ENCODE results near the gene PCDHGB1. TPM values are rescaled to one million over a fixed set of nuclear protein-coding genes. Genes with fewer than 3 reads are reported as not detected.

The PCDHGB1 gene
- total RNA-seq, 2 experiments from 2014 or later: not detected

DNA sequence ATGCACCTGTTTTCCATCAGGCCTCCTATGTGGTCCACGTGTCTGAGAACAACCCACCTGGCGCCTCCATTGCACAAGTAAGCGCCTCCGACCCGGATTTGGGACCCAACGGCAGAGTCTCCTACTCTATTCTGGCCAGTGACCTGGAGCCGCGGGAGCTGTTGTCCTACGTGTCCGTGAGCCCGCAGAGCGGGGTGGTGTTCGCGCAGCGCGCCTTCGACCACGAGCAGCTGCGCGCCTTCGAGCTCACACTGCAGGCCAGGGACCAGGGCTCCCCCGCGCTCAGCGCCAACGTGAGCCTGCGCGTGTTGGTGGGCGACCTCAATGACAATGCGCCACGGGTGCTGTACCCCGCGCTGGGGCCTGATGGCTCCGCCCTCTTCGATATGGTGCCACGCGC lies 1.7 kb downstream of the PCDHGB1 start:
- H3K27me3 Mint-ChIP-seq (ENCODE audit: low read depth): peaks cover 24% of the 10 kb centered on the region
- no peaks in the 10 kb centered on the region for H3K4me1 Mint-ChIP-seq (ENCODE audit: low read depth)

DNA sequence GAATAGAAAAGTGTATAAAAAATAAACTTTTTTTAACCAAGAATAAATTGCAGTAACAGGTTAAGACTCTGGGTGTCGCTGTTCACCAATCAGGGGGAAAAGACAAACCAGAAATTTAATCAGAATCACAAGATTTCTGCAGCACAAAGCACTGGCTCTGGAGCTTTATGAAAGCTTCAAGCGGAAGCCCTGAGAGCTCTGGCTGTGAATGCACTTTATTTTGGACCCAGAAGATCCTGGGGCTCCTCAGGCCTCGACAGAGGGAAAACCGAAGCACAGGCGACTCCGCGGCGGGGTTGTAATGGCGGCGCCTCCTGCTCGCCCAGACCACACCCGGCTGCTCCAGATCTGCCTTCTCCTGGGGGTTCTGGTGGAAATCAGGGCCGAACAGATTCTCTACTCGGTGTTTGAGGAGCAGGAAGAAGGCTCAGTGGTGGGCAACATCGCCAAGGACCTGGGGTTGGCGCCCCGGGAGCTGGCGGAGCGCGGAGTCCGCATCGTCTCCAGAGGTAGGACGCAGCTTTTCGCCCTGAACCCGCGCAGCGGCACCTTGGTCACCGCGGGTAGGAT lies 5.1 kb downstream of the PCDHGB1 start, which contains the start of gene PCDHGA4:
Gene PCDHGA4, plus strand, starts transcription at position 122 of the 570 bp plus-strand sequence. Its CDS starts 87 bp downstream, at position 209.
- no peak within 1 kb of the TSS for H3K4me3 Mint-ChIP-seq
- CTCF ChIA-PET: interaction anchor here (1.0 to 2.0 kb wide), 7 partner anchors 22 to 523 kb away, joined by 3 to 11 read pairs (median 4); partner anchors contain the start of genes PCDHGA10 and TAF7
- DNase-seq (no peak), ATAC-seq (no peak)
- H3K27me3 Mint-ChIP-seq (ENCODE audit: low read depth): peaks cover 31% of the 10 kb centered on the region
- H3K9me3 Mint-ChIP-seq (ENCODE audit: insufficient read depth): peaks cover 6% of the 10 kb centered on the region
- POLR2A ChIA-PET: no interaction called here
- peaks cover 2% of the 10 kb centered on the region for H3K4me1 Mint-ChIP-seq (ENCODE audit: low read depth)
- no peak within 1 kb of the TSS for H3K27ac Mint-ChIP-seq
- H3K36me3 Mint-ChIP-seq (ENCODE audit: low read depth): no peaks in the 10 kb centered on the region

More for the DNA sequence above, 1.7 kb downstream of the PCDHGB1 start:
- H3K27ac Mint-ChIP-seq: no peak overlapping the region
- no peak overlapping the region for H3K4me3 Mint-ChIP-seq
- DNase-seq (no peak), ATAC-seq (no peak)
- no peaks in the 10 kb centered on the region for H3K36me3 Mint-ChIP-seq (ENCODE audit: low read depth)
- ChIA-PET POLR2A (no interaction called here), CTCF (interaction anchor here (2.7 kb wide), 1 partner anchor 8 kb away, joined by 8 read pairs; the partner anchor contains the start of gene PCDHGB2)
- H3K9me3 Mint-ChIP-seq (ENCODE audit: insufficient read depth): peaks cover 5% of the 10 kb centered on the region

DNA sequence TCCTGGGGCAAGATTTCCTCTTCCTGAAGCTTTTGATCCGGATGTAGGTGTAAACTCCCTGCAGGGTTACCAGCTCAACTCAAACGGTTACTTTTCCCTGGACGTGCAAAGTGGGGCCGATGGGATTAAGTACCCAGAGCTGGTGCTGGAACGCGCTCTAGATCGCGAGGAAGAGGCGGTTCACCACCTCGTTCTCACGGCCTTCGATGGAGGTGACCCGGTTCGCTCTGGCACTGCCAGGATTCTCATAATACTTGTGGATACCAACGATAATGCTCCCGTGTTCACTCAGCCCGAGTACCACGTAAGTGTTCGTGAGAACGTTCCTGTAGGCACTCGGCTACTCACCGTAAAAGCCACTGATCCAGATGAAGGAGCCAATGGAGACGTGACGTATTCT lies 5.7 kb downstream of the PCDHGB1 start:
- Mint-ChIP-seq H3K36me3 (ENCODE audit: low read depth) (peaks cover 5% of the 10 kb centered on the region), H3K27me3 (ENCODE audit: low read depth) (peaks cover 28% of the 10 kb centered on the region), H3K4me3 (no peak overlapping the region), H3K9me3 (ENCODE audit: insufficient read depth) (peaks cover 12% of the 10 kb centered on the region), H3K4me1 (ENCODE audit: low read depth) (peaks cover 2% of the 10 kb centered on the region), H3K27ac (no peak overlapping the region)
- no peak for DNase-seq
- CTCF ChIA-PET: interaction anchor here (1.1 to 2.0 kb wide), 6 partner anchors 22 to 208 kb away, joined by 4 to 11 read pairs (median 4); partner anchors contain the start of genes PCDHGA10 and TAF7
- POLR2A ChIA-PET: no interaction called here
- no peak for ATAC-seq

DNA sequence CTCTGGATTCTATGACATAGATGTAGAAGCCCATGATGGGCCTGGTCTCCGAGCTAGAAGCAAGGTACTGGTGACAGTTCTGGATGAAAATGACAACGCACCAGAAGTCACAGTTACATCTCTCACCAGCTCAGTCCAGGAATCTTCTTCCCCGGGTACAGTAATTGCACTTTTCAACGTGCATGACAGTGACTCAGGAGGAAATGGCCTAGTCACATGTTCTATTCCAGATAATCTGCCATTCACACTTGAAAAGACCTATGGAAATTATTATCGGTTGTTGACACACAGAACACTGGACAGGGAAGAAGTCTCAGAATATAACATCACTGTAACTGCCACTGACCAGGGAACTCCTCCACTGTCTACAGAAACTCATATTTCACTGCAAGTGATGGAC lies 6.2 kb downstream of the PCDHGB1 start:
- Mint-ChIP-seq H3K27me3 (ENCODE audit: low read depth) (peaks cover 31% of the 10 kb centered on the region), H3K36me3 (ENCODE audit: low read depth) (peaks cover 10% of the 10 kb centered on the region), H3K4me1 (ENCODE audit: low read depth) (peaks cover 2% of the 10 kb centered on the region), H3K9me3 (ENCODE audit: insufficient read depth) (peaks cover 17% of the 10 kb centered on the region), H3K27ac (no peak overlapping the region), H3K4me3 (no peak overlapping the region)
- ChIA-PET CTCF (interaction anchor here (1.1 to 2.0 kb wide), 4 partner anchors 23 to 208 kb away, joined by 4 to 11 read pairs (median 6); partner anchors contain the start of gene TAF7), POLR2A (no interaction called here)
- DNase-seq: no peak
- ATAC-seq: no peak

DNA sequence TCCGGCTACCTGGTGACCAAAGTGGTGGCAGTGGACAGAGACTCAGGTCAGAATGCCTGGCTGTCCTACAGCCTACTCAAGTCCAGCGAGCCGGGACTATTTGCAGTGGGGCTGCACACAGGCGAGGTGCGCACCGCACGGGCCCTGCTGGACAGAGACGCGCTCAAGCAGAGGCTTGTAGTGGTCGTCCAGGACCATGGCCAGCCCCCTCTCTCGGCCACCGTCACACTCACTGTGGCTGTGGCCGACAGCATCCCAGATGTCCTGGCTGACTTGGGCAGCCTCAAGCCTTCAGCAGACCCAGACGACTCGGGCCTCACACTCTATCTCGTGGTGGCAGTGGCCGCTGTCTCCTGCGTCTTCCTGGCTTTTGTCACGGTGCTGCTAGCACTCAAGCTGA lies 7.1 kb downstream of the PCDHGB1 start:
- ChIA-PET CTCF (no interaction called here), POLR2A (no interaction called here)
- DNase-seq (no peak), ATAC-seq (no peak)
- H3K4me1 Mint-ChIP-seq (ENCODE audit: low read depth): peaks cover 2% of the 10 kb centered on the region
- peaks cover 22% of the 10 kb centered on the region for H3K9me3 Mint-ChIP-seq (ENCODE audit: insufficient read depth)
- no peak overlapping the region for H3K27ac Mint-ChIP-seq
- peaks cover 13% of the 10 kb centered on the region for H3K36me3 Mint-ChIP-seq (ENCODE audit: low read depth)
- H3K27me3 Mint-ChIP-seq (ENCODE audit: low read depth): peaks cover 30% of the 10 kb centered on the region
- H3K4me3 Mint-ChIP-seq: no peak overlapping the region

DNA sequence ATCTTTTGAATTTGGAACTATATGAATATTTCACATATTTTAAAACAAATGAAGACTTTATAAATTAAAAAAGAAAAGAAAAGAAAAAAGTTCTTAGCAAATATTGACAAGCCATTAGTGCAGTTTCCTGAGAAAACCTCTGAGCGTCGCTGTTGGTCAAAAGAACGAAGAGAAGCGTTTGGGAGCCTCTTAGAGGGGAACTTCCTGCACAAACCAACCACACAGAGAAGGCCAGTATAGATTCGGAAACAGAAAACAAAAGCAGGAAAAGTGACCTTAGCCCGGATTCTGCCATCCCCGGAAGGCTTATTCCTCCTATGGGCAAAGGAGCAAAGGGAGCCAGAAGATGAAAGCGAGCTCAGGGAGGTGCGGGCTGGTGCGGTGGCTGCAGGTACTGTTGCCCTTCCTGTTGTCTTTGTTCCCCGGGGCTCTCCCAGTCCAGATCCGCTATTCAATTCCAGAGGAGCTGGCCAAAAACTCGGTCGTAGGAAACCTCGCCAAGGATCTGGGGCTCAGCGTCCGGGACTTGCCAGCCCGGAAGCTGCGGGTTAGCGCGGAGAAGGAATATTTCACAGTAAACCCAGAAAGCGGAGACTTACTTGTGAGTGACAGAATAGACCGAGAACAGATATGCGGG lies 10.0 kb downstream of the PCDHGB1 start, which contains the start of gene PCDHGB2:
Gene PCDHGB2, plus strand, starts transcription at position 205 of the 637 bp plus-strand sequence. Its CDS starts 142 bp downstream, at position 347.
- POLR2A ChIA-PET: no interaction called here

DNA sequence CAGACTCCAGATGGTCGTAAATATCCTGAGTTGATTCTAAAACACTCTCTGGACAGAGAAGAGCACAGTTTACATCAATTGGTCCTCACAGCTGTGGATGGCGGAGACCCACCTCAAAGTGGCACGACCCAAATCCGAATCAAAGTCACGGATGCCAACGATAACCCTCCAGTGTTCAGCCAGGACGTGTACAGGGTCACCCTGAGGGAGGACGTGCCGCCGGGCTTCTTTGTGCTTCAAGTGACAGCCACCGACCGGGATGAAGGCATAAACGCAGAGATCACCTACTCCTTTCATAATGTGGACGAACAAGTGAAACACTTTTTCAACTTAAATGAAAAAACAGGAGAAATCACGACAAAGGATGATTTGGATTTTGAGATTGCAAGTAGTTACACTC lies 10.8 kb downstream of the PCDHGB1 start:
- H3K27ac Mint-ChIP-seq: no peak overlapping the region
- ChIA-PET CTCF (interaction anchor here (0.8 to 1.3 kb wide), 4 partner anchors 10 to 203 kb away, joined by 3 to 8 read pairs (median 4); partner anchors contain the start of genes PCDHGA10, PCDHGB1 and TAF7), POLR2A (no interaction called here)
- DNase-seq (no peak), ATAC-seq (no peak)
- H3K4me1 Mint-ChIP-seq (ENCODE audit: low read depth): peaks cover 2% of the 10 kb centered on the region
- H3K4me3 Mint-ChIP-seq: peak overlapping the region; percentile 6
- H3K27me3 Mint-ChIP-seq (ENCODE audit: low read depth): peaks cover 47% of the 10 kb centered on the region
- peaks cover 35% of the 10 kb centered on the region for H3K36me3 Mint-ChIP-seq (ENCODE audit: low read depth)
- H3K9me3 Mint-ChIP-seq (ENCODE audit: insufficient read depth): peaks cover 45% of the 10 kb centered on the region

More for the DNA sequence above, 10.0 kb downstream of the PCDHGB1 start, which contains the start of gene PCDHGB2:
- Mint-ChIP-seq H3K36me3 (ENCODE audit: low read depth) (peaks cover 29% of the 10 kb centered on the region), H3K4me1 (ENCODE audit: low read depth) (peaks cover 2% of the 10 kb centered on the region), H3K4me3 (peak within 1 kb of the TSS; percentile 54), H3K27ac (no peak within 1 kb of the TSS), H3K27me3 (ENCODE audit: low read depth) (peaks cover 44% of the 10 kb centered on the region), H3K9me3 (ENCODE audit: insufficient read depth) (peaks cover 38% of the 10 kb centered on the region)
- DNase-seq (peak; percentile 36), ATAC-seq (peak; percentile 55)
- CTCF ChIA-PET: interaction anchor here (0.7 to 1.6 kb wide), 12 partner anchors 10 to 204 kb away, joined by 3 to 8 read pairs (median 4); partner anchors contain the start of genes PCDHGA10, PCDHGA12, PCDHGA3 and PCDHGB1

DNA sequence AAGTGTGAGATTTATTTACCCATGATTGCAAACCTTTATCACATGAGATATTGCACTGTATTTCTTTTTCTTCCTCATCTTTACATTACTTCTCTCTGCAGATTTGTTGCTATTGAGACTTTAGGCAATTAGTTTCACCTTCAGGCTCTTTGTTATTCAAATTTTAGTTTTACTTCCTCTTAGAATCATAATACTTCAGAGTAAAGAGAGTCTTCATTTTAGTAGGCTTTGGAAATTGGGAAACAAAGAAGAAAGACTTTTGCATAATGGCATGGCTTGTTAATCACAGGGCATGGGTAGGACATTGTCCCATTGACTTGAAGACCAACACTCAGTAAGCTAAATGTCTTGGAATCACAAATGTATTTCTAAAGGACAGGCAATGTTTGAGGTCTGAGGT lies 12.8 kb downstream of the PCDHGB1 start:
- no peak for ATAC-seq
- Mint-ChIP-seq H3K9me3 (ENCODE audit: insufficient read depth) (peaks cover 55% of the 10 kb centered on the region), H3K27me3 (ENCODE audit: low read depth) (peaks cover 53% of the 10 kb centered on the region), H3K36me3 (ENCODE audit: low read depth) (peaks cover 37% of the 10 kb centered on the region), H3K4me1 (ENCODE audit: low read depth) (peaks cover 2% of the 10 kb centered on the region), H3K4me3 (no peak overlapping the region), H3K27ac (no peak overlapping the region)
- DNase-seq: no peak
- CTCF ChIA-PET: no interaction called here
- POLR2A ChIA-PET: interaction anchor here (1.2 kb wide), 1 partner anchor 42 kb away, joined by 3 read pairs; the partner anchor contains the start of gene TAF7

DNA sequence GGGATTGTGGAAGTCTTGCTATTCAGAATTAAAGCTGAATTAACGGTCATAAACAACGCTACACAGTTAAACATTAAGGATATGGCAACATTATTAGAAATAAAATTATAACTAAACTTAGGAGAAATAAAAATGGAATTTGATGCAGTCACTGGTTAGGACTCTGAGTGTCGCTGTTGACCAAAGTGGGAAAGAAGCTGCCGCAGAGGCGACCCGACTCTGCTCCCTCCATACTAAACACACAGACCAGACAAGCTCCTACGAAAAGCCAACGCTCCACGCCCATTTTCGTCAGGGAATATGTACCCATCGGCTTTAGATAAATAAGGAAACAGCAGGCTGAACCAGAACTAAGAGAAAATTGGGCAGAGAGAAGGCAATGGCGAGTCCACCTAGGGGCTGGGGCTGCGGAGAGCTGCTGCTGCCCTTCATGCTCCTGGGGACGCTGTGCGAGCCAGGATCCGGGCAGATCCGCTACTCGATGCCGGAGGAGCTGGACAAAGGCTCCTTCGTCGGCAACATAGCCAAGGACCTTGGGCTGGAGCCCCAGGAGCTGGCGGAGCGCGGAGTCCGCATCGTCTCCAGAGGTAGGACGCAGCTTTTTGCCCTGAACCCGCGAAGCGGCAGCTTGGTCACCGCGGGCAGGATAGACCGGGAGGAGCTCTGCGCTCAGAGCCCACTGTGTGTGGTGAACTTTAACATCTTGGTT lies 14.2 kb downstream of the PCDHGB1 start, which contains the start of gene PCDHGA5:
Gene PCDHGA5, plus strand, starts transcription at position 211 of the 709 bp plus-strand sequence. Its CDS starts 169 bp downstream, at position 380.
- H3K27ac Mint-ChIP-seq: peak within 1 kb of the TSS; percentile 46
- peaks cover 55% of the 10 kb centered on the region for H3K9me3 Mint-ChIP-seq (ENCODE audit: insufficient read depth)
- ChIA-PET POLR2A (no interaction called here), CTCF (interaction anchor here (1.0 to 1.2 kb wide), 6 partner anchors 22 to 57 kb away, joined by 3 to 5 read pairs (median 3); partner anchors contain the start of genes PCDHGA10, PCDHGA11, PCDHGB5 and TAF7)
- H3K36me3 Mint-ChIP-seq (ENCODE audit: low read depth): peaks cover 37% of the 10 kb centered on the region
- peaks cover 51% of the 10 kb centered on the region for H3K27me3 Mint-ChIP-seq (ENCODE audit: low read depth)
- ATAC-seq: no peak
- peak within 1 kb of the TSS; percentile 28 for H3K4me3 Mint-ChIP-seq
- DNase-seq: no peak
- peaks cover 2% of the 10 kb centered on the region for H3K4me1 Mint-ChIP-seq (ENCODE audit: low read depth)

DNA sequence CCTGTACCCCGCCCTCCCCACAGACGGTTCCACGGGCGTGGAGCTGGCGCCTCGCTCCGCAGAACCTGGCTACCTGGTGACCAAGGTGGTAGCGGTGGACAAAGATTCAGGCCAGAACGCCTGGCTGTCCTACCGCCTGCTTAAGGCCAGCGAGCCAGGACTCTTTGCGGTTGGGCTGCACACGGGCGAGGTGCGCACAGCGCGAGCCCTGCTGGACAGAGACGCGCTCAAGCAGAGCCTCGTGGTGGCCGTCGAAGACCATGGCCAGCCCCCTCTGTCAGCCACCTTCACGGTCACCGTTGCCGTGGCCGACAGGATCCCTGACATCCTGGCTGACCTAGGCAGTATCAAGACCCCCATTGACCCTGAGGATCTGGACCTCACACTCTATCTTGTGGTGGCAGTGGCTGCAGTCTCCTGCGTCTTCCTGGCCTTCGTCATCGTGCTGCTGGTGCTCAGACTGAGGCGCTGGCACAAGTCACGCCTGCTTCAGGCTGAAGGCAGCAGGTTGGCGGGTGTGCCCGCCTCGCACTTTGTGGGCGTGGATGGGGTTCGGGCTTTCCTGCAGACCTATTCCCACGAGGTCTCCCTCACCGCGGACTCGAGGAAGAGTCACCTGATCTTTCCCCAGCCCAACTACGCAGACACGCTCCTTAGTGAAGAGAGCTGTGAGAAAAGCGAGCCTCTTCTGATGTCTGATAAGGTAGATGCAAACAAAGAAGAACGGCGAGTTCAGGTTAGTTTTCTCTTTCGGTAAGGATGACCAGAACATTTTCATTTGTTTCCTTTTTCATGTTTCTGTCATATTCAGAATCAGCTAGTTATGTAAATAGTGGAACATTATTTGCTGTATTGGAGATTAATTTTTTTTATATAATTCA lies 16.4 kb downstream of the PCDHGB1 start:
- ATAC-seq (no peak), DNase-seq (no peak)
- H3K36me3 Mint-ChIP-seq (ENCODE audit: low read depth): peaks cover 28% of the 10 kb centered on the region
- H3K4me3 Mint-ChIP-seq: peak overlapping the region; percentile 38
- ChIA-PET CTCF (no interaction called here), POLR2A (no interaction called here)
- peaks cover 8% of the 10 kb centered on the region for H3K4me1 Mint-ChIP-seq (ENCODE audit: low read depth)
- peaks cover 48% of the 10 kb centered on the region for H3K9me3 Mint-ChIP-seq (ENCODE audit: insufficient read depth)
- no peak overlapping the region for H3K27ac Mint-ChIP-seq
- H3K27me3 Mint-ChIP-seq (ENCODE audit: low read depth): peaks cover 56% of the 10 kb centered on the region

Measured in activated CD8-positive, alpha-beta T cell treated with anti-CD3 and anti-CD28 coated beads, Interleukin-2, amount 10 ng/mL, durations not matched to agents 7 days and 5 days (primary cell).